AG04450 (cell line): ENCODE data around the gene TSSC4. TPM values are rescaled to one million over a fixed set of nuclear protein-coding genes. Genes with fewer than 3 reads are reported as not detected.
A peak's percentile ranks its signal among the peaks of the same experiment; 100 is the strongest.

Source experiments
- CTCF ChIA-PET: fragments of 300-600, 350-600 bp; formaldehyde crosslinking; extraction: SDS; loops from one replicate; lab custom pipeline; 2022; ENCODE audit warnings: antibody characterized with exemption, inconsistent platforms; lab: Charles Lee
- POLR2A ChIA-PET: fragments of 350-600 bp; formaldehyde crosslinking; extraction: SDS; loops from one replicate; lab custom pipeline; 2021; ENCODE audit warnings: antibody characterized with exemption, inconsistent platforms; lab: Yijun Ruan, JAX
- DNase-seq: peaks from one replicate; pipeline ENCODE4 v3.0.0-alpha.2; 2011; ENCODE audit warnings: low read depth, low spot score
- H3K27ac ChIP-seq: one replicate; pipeline ENCODE4 v1.5.1; 2012; ENCODE audit warnings: low read depth, low read length, control low read depth
- H3K27me3 ChIP-seq: one replicate; pipeline ENCODE4 v1.6.0; 2012; ENCODE audit warnings: low read length; ENCODE audit not compliant: control insufficient read depth, insufficient read depth
- H3K4me3 ChIP-seq: 2 replicates; pipeline ENCODE4 v1.5.1; 2011; ENCODE audit warnings: mild to moderate bottlenecking, low read depth, low read length, control low read depth
- H3K9me3 ChIP-seq: 2 replicates; pipeline ENCODE4 v1.5.1; 2012; ENCODE audit warnings: low read length; ENCODE audit not compliant: control insufficient read depth, insufficient read depth
- polyA plus RNA-seq: library from polyadenylated mRNA; depleted of rRNA; stranded (reverse); fragments of >200 nt; gene quantifications from 2 replicates; pipeline ENCODE4 v1.2.3, GENCODE V29; 2011
- TF ChIP-seq, protein P1 (sequence below): IDR thresholded peaks from 2 replicates; pipeline ENCODE4 v1.5.1; 2011; ENCODE audit warnings: low read depth, low read length, control low read depth, inconsistent platforms

TSSC4 gene
- polyA plus RNA-seq, 1 experiment: 13.3 TPM

DNA sequence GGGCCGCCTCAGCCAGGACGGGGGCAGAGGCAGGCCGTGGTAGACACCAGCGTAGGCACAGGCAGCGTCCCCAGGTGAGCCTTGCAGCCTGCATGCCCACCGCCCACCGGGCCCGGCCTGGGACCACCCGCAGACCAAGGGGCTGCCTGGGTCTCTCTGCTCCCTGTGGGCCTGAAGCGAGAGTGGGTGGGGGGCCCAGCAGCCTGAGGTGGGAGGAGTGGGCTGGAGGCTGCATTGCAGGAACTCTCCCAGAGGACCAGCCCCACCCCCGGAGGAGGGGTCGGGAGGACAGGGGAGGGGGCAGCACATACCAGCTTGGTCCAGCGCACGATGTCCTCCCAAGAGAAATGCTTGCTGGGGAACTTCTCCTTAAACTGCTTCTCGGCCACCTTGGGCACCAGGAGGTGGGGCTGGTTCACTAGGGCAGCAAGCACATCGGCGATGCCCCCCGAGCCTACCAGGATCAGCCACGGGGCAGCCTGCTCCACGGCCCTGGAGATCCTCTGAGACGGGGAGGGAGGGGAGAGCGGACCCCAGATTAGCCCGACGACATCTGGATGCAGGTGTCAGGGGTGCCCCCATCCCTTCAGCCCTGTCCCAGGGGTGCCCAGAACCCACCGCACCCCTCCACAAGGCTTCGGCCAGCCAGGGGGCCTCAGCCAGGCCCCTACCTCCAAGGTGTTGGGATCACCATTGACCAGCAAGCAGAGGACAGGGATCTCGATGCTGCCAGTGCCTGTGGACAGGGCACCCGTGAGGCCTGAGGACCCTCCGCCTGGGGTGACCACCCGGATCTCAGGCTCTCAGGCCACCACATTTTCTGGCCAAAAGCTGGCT is 17.5 kb downstream of the TSSC4 start:
- no peak for DNase-seq
- Histone ChIP-seq H3K27ac (no peak overlapping the region), H3K9me3 (no peaks in the 10 kb centered on the region; the same call in 1 of the 2 replicates), H3K27me3 (peaks cover 6% of the 10 kb centered on the region), H3K4me3 (no peak overlapping the region)
- ChIA-PET CTCF (interaction anchor here (1.1 to 3.8 kb wide), 7 partner anchors 13 to 224 kb away, joined by 3 to 116 read pairs (median 10); no protein-coding TSS in a partner anchor), POLR2A (no interaction called here)
- TF ChIP-seq, protein P1, sequence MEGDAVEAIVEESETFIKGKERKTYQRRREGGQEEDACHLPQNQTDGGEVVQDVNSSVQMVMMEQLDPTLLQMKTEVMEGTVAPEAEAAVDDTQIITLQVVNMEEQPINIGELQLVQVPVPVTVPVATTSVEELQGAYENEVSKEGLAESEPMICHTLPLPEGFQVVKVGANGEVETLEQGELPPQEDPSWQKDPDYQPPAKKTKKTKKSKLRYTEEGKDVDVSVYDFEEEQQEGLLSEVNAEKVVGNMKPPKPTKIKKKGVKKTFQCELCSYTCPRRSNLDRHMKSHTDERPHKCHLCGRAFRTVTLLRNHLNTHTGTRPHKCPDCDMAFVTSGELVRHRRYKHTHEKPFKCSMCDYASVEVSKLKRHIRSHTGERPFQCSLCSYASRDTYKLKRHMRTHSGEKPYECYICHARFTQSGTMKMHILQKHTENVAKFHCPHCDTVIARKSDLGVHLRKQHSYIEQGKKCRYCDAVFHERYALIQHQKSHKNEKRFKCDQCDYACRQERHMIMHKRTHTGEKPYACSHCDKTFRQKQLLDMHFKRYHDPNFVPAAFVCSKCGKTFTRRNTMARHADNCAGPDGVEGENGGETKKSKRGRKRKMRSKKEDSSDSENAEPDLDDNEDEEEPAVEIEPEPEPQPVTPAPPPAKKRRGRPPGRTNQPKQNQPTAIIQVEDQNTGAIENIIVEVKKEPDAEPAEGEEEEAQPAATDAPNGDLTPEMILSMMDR: no peak

DNA sequence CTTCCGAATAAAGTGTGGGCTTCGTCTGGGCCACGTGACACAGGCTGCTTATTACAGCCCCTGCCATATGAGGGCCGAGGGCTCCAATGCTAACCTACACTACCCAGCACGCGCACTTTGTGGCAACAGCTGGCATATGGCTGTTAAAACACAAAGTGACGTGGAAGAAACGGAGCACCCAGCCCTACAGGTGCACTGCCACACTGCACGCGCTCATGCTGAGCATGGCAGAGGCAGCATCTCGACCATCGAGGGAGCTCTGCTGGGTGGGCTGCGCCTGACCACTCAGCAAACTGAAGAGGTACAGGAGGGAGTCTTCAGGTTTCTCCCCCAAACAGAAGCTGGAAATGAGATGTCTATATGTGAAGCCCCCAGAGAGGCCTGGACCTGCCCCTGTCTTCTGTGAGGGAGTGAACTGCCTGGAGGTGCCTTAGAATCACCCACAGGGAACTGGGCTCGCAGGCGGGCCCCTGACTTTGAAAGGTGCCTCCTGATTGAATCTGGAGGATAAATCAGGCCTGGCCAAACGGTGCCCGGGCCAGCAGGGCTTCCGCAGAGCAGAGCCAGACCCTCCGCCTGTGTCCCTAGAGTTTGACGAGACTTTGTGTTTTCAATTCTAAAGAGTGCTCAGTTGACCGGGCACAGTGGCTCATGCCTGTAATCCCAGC is 18.3 kb downstream of the TSSC4 start:
- ChIA-PET CTCF (interaction anchor here (0.8 to 3.8 kb wide), 19 partner anchors 10 to 252 kb away, joined by 3 to 116 read pairs (median 7); partner anchors contain the start of gene TSSC4), POLR2A (interaction anchor here (0.5 to 1.7 kb wide), 3 partner anchors 113 to 511 kb away, joined by 3 to 7 read pairs (median 5); no protein-coding TSS in a partner anchor)
- no peak overlapping the region for H3K27ac ChIP-seq
- DNase-seq: no peak
- H3K4me3 ChIP-seq: no peak overlapping the region
- TF ChIP-seq, protein P1: no peak
- H3K27me3 ChIP-seq: peaks cover 6% of the 10 kb centered on the region
- H3K9me3 ChIP-seq: no peaks in the 10 kb centered on the region; the same call in 1 of the 2 replicates

DNA sequence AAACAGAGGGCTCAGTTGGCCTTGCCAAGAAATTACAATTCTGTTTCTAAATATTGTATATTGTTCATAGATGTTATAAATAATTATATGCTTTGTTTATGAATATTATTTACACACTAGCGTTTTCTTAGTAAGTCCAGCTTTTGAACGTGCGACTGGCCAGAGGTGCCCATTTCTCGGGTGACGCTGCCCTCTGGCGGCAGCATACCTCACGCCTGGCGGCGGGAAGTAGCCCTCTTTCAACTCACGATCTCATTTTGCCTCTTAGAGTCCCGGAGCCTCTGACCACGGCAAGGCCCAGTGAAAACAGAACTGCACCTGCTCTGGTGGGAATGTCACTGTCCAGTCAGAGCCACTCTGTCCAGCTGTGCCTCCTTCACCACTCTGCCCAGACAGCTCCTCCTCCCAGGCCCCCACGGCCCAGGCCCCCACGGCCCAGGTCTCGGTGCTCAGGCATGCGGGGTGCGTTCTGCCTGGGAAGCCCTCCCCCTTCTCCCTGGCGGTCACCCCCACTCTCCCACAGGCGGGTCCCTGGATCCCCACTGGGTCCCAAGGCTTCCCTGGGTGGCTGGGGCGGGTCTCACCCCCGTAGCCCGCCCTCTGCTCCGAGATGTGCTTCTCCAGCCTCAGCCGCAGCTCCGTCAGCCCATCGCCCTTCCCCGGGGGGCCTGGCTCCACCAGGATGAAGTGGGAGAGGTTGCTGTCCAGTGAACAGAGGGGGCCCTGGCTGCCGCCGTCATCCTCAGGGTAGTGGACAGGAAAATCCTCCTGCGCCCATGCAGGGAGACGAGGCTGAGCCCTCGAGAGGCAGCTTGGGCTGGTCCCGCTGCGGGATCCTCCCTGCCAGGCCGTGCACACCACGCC is 19.3 kb downstream of the TSSC4 start:
- ChIA-PET CTCF (interaction anchor here (0.8 to 3.8 kb wide), 26 partner anchors 11 to 268 kb away, joined by 3 to 116 read pairs (median 5); partner anchors contain the start of genes C11orf21, TSPAN32 and TSSC4), POLR2A (interaction anchor here (0.5 to 1.7 kb wide), 2 partner anchors 114 to 180 kb away, joined by 5 to 7 read pairs; no protein-coding TSS in a partner anchor)
- Histone ChIP-seq H3K27me3 (peaks cover 6% of the 10 kb centered on the region), H3K4me3 (no peak overlapping the region), H3K27ac (no peak overlapping the region), H3K9me3 (no peaks in the 10 kb centered on the region; the same call in 1 of the 2 replicates)
- DNase-seq: peak; percentile 47
- TF ChIP-seq, protein P1: peak; percentile 85

DNA sequence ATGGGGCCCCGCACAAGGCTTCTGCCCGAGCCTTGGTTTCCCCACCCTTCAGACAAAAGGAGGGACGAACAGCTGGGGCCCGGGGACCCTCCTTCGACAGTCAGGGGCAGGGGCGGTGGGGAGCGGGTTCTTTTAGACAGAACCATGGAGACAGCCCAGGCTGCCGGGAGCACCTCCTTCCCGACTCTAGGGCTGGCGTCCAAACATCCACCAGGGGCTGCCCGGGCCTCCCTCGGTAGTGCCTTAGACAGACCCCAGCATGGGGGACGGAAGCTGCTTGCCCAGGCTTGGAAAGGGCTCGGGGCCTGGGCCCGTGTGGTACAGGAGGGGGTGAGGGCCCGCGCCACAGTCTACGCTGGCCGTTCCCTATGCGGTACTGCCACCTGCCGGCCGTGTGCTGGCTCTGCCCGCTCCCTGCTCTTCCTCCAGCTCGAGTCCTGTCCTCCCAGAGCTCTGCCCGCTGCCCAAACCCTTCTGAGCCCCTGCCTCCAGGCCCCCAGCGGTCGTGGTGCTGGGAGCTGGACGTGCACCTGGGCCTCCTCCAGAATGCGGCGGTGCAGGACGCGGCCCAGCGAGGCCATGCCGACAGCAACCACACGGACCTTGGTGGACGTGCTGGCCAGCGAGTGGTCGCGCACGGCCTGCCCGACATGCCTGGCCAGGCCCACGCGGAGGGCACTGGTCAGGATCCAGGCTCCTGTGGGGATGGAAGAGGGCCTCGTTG is 20.1 kb downstream of the TSSC4 start:
- POLR2A ChIA-PET: interaction anchor here (1.7 kb wide), 1 partner anchor 115 kb away, joined by 5 read pairs; no protein-coding TSS in a partner anchor
- Histone ChIP-seq H3K27me3 (peaks cover 8% of the 10 kb centered on the region), H3K27ac (no peak overlapping the region), H3K9me3 (no peaks in the 10 kb centered on the region; the same call in 1 of the 2 replicates), H3K4me3 (no peak overlapping the region)
- TF ChIP-seq, protein P1: peak; percentile 92
- peak; percentile 27 for DNase-seq
- CTCF ChIA-PET: interaction anchor here (0.6 to 3.8 kb wide), 25 partner anchors 12 to 467 kb away, joined by 3 to 116 read pairs (median 5); partner anchors contain the start of genes C11orf21, TSPAN32 and TSSC4
